C4-2B (cell line): ENCODE data around the gene EPN2.

Experiments used
- H3K27ac ChIP-seq: fragments of 450-650 bp; 2 replicates; pipeline ENCODE4 v1.5.1; 2017
- CTCF ChIP-seq: fragments of 450-650 bp; conservative IDR thresholded peaks from 2 replicates; pipeline ENCODE4 v1.5.1; 2017; ENCODE audit warnings: mild to moderate bottlenecking
- ZFX ChIP-seq: fragments of 450-650 bp; IDR thresholded peaks from 2 replicates; pipeline ENCODE4 v1.6.1; 2017

The EPN2 gene

GRCh38 chr17:19334331-19334730, 97.2 kb downstream of the EPN2 start:
- H3K27ac ChIP-seq = no peak overlapping the region
- TF ChIP-seq ZFX = no peak
- TF ChIP-seq CTCF = no peak

- no peak overlapping the region for H3K27ac ChIP-seq
- no peak for TF ChIP-seq CTCF
- TF ChIP-seq ZFX = no peak
These were observed 98.9 kb downstream of the EPN2 start for GRCh38 chr17:19335951-19336631.

- no peak; the same call in 1 of the 2 replicates for TF ChIP-seq ZFX
- no peak for TF ChIP-seq CTCF
- no peak overlapping the region for H3K27ac ChIP-seq
These were observed 100.0 kb downstream of the EPN2 start for GRCh38 chr17:19336938-19337711.

- H3K27ac ChIP-seq = no peak overlapping the region
- TF ChIP-seq ZFX (no peak), CTCF (no peak)
These were observed 100.5 kb downstream of the EPN2 start for GRCh38 chr17:19337712-19338023.

GRCh38 chr17:19338031-19338990, 101.1 kb downstream of the EPN2 start:
- H3K27ac ChIP-seq = no peak overlapping the region
- TF ChIP-seq CTCF (peak; percentile 80), ZFX (no peak)

GRCh38 chr17:19339341-19339815, 102.2 kb downstream of the EPN2 start:
- no peak overlapping the region for H3K27ac ChIP-seq
- TF ChIP-seq ZFX (no peak), CTCF (no peak)
